ENCODE measurements around the gene CASKIN1. TPM values are rescaled to one million over a fixed set of nuclear protein-coding genes. Genes with fewer than 3 reads are reported as not detected.

The CASKIN1 gene
- polyA plus RNA-seq, 6 donors from 2014 or later = not detected

DNA sequence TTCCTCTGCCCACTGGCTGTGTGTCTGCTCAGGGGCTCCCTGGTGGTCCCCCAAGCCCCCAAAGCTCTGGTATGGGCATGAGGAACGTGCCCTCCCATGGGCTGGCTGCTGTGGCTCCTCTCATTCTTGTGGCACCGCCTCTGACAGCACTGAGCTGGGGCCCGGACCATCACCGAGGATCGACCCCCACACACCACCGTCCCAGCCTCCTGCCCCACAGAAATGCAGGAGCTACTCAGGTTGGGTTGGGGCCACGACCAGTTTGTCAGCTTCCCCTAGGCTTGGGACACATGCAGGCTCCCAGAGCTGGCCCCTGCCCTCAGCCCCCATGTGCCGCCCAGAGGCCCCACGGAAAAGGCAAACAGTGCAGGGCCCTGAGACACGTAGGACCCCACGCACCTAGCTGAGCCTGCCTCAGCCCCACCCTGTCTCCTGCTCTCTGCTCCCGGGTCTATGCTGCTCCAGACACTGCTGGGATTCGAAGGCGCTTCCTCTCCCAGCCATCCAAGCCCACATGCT, 3.3 kb upstream of the CASKIN1 start:
- Mint-ChIP-seq H3K27ac (no peak overlapping the region), H3K9me3 (peaks cover 0 to 1% (median 0%) of the 10 kb centered on the region in 7 donors), H3K4me1 (peaks cover 11 to 18% (median 16%) of the 10 kb centered on the region in 3 donors), H3K36me3 (no peaks in the 10 kb centered on the region), H3K4me3 (peak overlapping the region in 1 of 8 donors; percentile 49), H3K27me3 (peaks cover 22 to 50% (median 39%) of the 10 kb centered on the region in 3 donors)
- ATAC-seq (ENCODE audit: low read depth in 2 of 2) (no peak), DNase-seq (no peak)

DNA sequence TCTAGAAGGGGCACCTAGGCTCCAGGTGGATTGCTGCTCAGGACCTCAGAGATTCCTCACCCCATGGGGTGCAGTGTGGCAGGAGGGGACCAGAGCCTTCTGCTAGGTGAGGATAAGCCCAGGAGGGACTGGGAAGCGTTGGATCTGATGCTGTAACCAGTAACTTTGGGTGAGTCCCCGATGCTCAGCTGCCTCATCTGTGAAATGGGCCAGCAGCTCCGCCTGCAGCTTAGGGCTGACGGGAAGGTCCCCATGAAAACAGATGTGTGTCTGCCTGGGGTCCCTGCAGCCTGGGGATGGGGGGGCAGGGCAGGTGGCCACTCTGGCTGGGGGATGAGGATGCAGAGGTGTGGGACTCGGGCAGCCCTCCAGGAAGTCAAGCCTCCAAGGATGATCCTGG, 2.7 kb upstream of the CASKIN1 start:
- H3K9me3 Mint-ChIP-seq = peaks cover 0 to 1% (median 0%) of the 10 kb centered on the region in 7 donors
- no peak overlapping the region for H3K27ac Mint-ChIP-seq
- H3K36me3 Mint-ChIP-seq = no peaks in the 10 kb centered on the region
- peaks cover 9 to 13% (median 12%) of the 10 kb centered on the region in 3 donors for H3K4me1 Mint-ChIP-seq
- H3K4me3 Mint-ChIP-seq = peak overlapping the region in 1 of 8 donors; percentile 28
- DNase-seq (no peak), ATAC-seq (ENCODE audit: low read depth in 2 of 2) (no peak)
- peaks cover 23 to 54% (median 40%) of the 10 kb centered on the region in 3 donors for H3K27me3 Mint-ChIP-seq

DNA sequence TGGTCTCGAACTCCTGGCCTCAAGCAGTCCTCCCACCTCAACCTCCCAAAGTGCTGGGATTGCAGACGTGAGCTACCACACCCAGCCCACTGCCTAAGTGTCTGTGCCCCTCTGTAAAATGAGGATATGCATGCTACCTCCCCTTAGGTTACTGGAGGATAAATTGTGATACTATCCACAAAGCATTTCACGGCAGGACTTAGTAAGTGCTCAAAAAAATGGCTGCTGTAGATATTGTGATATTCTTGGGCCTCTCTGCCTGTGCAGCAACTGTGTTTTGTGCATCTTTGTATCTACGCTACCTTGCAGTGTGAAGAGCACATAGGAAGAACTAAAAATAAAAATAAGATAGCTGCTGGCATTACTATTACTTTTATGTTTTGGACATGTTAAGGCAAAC, 1.9 kb upstream of the CASKIN1 start:
- Mint-ChIP-seq H3K27ac (no peak overlapping the region), H3K4me3 (peak overlapping the region in 7 of 8 donors; percentile 10 to 82 (median 68)), H3K4me1 (peaks cover 8 to 9% (median 9%) of the 10 kb centered on the region in 3 donors), H3K9me3 (peaks cover 0 to 1% (median 0%) of the 10 kb centered on the region in 7 donors), H3K36me3 (no peaks in the 10 kb centered on the region), H3K27me3 (peaks cover 23 to 62% (median 40%) of the 10 kb centered on the region in 3 donors)
- DNase-seq (no peak), ATAC-seq (ENCODE audit: low read depth in 2 of 2) (no peak)

DNA sequence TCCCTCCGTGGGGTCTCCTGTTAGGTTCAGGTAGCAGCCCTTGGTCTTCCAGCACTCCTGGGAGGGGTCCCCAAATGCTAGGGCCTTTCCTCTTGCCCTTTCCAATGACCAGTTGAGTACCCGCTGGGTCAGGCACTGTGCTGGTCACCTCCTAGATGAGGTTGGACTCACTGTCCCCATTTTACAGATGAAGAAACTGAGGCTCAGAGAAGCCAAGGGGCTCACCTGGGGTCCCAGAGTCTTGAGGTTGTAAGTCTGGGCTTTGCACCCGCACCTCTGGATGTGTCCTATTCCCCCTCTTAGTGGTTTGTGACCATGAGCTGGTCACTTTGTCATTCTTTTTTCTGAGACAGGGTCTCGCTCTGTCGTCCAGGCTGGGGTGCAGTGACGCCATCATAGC, 1.4 kb upstream of the CASKIN1 start:
- Mint-ChIP-seq H3K36me3 (no peaks in the 10 kb centered on the region), H3K4me3 (peak overlapping the region; percentile 20 to 82 (median 70)), H3K9me3 (peaks cover 0 to 1% (median 0%) of the 10 kb centered on the region in 7 donors), H3K27me3 (peaks cover 23 to 68% (median 41%) of the 10 kb centered on the region in 3 donors), H3K27ac (peak overlapping the region in 1 of 6 donors; percentile 13), H3K4me1 (peaks cover 6 to 9% (median 9%) of the 10 kb centered on the region in 3 donors)
- ATAC-seq (ENCODE audit: low read depth in 2 of 2) (no peak), DNase-seq (no peak)

DNA sequence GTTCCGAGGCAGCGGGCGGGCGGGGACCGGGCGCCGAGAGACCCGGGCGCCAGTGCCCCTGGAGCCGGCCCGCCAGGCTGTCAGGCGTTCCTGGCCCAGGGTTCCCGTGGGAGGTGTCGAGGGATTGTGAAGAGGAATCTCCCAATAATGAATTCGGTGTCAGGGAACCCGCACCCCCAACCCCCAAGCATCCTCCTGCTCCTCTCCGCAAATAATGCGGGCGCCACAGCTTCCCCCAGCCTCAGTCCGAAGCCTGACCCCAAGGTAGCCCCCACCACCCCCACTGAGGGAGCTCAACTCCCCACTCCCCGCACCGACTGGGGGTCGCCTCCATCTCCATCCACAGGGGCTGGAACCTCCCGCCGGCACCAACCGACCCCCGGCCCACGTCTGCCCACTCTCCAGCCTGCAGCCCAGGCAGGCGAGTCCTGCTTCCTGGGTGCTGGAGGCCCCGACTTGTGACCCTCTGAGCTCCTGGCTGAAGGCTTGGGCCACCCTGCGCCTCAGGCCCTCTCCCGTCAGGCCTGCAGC, 641 bp upstream of the CASKIN1 start:
- H3K4me3 Mint-ChIP-seq = peak overlapping the region; percentile 56 to 84 (median 70)
- ATAC-seq (ENCODE audit: low read depth in 2 of 2) (no peak), DNase-seq (no peak)

DNA sequence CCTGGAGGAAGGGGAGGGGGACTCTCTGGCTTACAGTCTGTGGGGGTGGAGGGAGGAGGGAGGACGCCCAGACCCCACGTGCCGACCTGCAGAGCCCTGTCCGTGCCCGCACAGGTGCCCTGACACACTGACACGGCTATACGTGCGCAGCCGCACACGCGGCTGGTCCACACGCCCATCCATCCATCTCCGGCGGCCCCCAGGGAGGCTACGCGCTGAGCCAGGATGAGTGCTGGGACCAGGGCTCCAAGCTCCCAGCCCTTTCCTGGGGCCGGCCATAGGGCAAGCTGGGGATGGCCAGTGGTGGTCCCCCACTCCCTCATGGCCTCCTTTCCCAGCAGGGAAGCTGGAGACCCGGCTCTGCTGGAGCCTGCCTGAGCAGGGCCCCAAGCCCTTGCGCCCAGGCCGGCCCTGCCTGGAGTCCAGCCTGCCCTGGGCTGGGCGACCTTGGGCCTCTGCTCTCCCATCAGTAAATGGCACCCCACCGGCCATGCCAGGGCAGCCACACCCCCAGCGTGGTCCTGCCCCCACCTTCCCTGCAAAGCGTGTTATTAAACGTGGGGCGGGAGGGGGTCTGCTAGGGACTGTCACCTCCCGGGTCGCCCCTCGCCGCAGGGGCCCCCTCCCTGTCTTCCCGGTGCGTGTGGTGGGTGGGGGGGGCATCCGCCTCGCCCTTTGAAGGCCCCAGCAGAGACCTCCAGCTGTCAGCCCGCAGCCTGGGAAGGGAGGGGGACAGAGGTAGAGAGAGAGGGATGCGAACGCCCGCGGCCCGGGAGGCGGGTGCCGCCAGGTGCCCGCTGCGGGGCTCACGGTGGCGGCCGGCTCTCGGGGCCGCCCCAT, 863 bp downstream of the CASKIN1 start:
- peaks cover 6 to 9% (median 9%) of the 10 kb centered on the region in 3 donors for H3K4me1 Mint-ChIP-seq

More for the DNA sequence above, 641 bp upstream of the CASKIN1 start:
- Mint-ChIP-seq H3K36me3 (no peaks in the 10 kb centered on the region), H3K4me1 (peaks cover 6 to 9% (median 9%) of the 10 kb centered on the region in 3 donors), H3K27ac (no peak overlapping the region), H3K9me3 (peaks cover 0 to 1% (median 0%) of the 10 kb centered on the region in 7 donors), H3K27me3 (peaks cover 23 to 73% (median 49%) of the 10 kb centered on the region in 3 donors)

DNA sequence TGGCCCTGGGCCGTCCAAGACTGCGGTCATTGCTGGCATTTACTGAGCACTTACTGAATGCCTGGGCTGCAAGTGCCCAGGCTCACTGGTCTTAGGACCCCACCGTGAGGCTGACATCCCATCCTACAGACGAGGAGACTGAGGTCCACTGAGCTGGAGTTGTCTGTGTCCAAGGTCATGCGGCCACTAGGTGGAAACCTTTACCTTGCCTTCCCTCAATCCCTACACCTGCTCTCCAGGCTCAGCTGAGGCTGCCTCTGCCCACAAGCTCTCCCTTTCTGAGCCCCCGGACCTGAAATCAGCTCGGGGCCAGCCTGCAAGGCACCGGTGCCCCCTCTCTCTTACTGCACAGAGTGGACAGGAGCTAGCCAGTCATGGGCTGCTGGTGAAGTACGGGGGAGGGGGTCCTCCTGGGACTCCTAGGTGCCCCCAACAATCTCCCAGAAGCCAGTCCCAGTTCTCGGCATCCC, 1.5 kb downstream of the CASKIN1 start:
- H3K4me3 Mint-ChIP-seq = peak overlapping the region in 7 of 8 donors; percentile 21 to 79 (median 58)
- no peaks in the 10 kb centered on the region for H3K36me3 Mint-ChIP-seq
- peak overlapping the region in 2 of 6 donors; percentile 67 to 91 for H3K27ac Mint-ChIP-seq
- ATAC-seq (ENCODE audit: low read depth in 2 of 2) (peak; percentile 74 to 83), DNase-seq (peak; percentile 53)
- H3K27me3 Mint-ChIP-seq = peaks cover 23 to 66% (median 46%) of the 10 kb centered on the region in 3 donors
- peaks cover 6 to 9% (median 9%) of the 10 kb centered on the region in 3 donors for H3K4me1 Mint-ChIP-seq
- H3K9me3 Mint-ChIP-seq = no peaks in the 10 kb centered on the region

More for the DNA sequence above, 863 bp downstream of the CASKIN1 start:
- Mint-ChIP-seq H3K4me3 (peak overlapping the region in 6 of 8 donors; percentile 45 to 79 (median 60)), H3K9me3 (peaks cover 0 to 1% (median 0%) of the 10 kb centered on the region in 7 donors), H3K27me3 (peaks cover 23 to 72% (median 52%) of the 10 kb centered on the region in 3 donors), H3K36me3 (no peaks in the 10 kb centered on the region), H3K27ac (no peak overlapping the region)
- no peak for DNase-seq
- peak; percentile 23 to 26 for ATAC-seq (ENCODE audit: low read depth in 2 of 2)

DNA sequence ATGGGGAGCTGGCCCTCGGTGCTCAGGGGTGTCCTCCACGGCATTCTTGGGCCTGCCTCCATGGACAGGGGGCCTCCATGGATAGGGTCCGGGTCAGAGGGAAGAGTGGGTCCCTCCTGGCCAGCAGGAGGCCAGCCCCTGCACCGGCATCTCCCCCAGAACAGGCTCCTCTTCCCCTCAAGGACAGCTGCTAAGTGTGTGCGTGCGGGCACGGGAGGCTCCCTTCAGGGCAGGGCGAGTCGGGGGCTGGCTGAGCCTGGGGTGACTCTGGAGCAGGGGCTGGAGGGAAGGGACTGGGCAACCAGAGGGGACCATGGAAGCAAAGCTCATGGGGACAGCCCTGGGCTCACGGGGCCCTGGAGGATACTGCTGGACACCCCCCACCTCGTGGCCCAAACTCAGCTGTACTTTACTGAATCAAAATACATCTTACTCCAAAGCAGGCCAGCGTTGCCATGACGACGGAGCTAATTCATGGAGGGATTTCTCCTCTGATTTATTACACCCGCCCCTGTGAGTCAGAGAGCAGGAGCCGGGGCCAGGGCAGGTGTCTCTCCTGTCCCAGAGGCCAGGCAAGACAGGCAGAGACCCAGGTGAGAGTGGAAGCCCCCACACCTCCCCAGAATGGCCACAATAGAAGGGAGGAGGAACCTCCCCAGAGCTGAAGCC, 2.1 kb downstream of the CASKIN1 start:
- Mint-ChIP-seq H3K4me1 (peaks cover 6 to 9% (median 9%) of the 10 kb centered on the region in 3 donors), H3K4me3 (peak overlapping the region in 5 of 8 donors; percentile 15 to 62 (median 29)), H3K9me3 (no peaks in the 10 kb centered on the region), H3K27ac (peak overlapping the region in 1 of 6 donors; percentile 67), H3K27me3 (peaks cover 23 to 63% (median 43%) of the 10 kb centered on the region in 3 donors), H3K36me3 (no peaks in the 10 kb centered on the region)
- ATAC-seq (ENCODE audit: low read depth in 2 of 2) (no peak), DNase-seq (no peak)

DNA sequence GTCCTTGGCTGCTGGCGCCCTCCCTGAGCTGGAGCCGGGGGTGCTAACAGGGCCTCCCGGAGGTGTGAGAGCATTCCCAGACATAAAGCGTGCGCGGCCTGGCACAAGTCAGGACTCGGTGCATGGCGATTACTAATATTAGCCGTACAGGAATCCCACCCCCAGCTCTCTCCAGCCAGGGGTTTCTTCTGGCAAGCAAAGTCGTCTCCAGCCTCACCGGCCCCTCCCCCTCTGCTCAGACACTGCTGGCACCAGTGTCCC, 5.0 kb downstream of the CASKIN1 start:
- ATAC-seq (ENCODE audit: low read depth in 2 of 2) (no peak), DNase-seq (no peak)
- H3K27ac Mint-ChIP-seq = no peak overlapping the region
- H3K9me3 Mint-ChIP-seq = no peaks in the 10 kb centered on the region
- H3K4me3 Mint-ChIP-seq = no peak overlapping the region
- H3K4me1 Mint-ChIP-seq = peaks cover 5 to 7% (median 6%) of the 10 kb centered on the region in 3 donors
- H3K27me3 Mint-ChIP-seq = peaks cover 6 to 40% (median 22%) of the 10 kb centered on the region in 3 donors
- H3K36me3 Mint-ChIP-seq = no peaks in the 10 kb centered on the region

DNA sequence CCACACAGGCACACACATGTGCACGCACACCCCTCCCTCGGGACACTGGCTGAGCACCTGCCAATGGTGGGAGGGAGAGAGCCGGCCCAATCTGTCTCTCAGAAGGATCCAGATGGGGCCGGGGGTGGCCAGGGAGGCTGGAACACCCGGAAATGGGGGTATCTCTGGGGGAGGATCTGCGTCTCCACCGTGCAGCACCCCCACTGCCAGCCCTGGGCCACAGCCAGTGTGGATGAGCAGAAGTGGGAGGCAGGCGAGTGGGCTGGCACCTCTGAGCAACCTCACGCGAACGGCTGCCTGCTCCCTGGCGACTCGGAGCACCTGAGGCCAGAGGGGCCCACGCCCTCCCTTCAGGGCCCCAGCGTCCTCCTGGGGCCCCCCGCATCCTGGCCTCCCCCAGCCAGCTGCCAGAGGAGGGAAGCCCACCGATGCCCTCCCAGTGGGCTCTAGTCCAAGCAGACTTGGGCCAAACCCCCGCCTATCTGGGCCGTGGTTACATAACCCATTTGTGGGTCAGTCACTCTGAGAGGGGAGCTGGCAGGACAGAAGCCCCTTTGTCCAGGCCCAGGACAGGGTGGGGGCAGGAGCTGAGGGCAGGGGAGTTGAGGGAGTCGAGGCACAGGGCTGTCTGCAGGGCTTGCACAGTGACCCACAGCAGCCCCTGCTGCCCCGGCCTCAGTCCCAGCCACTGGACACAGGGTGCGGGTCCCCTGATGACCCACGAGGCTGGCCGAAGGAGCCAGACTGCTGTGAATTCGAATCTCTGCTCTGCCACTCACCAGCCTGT, 5.6 kb downstream of the CASKIN1 start:
- DNase-seq (no peak), ATAC-seq (ENCODE audit: low read depth in 2 of 2) (no peak)
- peaks cover 6 to 40% (median 22%) of the 10 kb centered on the region in 3 donors for H3K27me3 Mint-ChIP-seq
- no peaks in the 10 kb centered on the region for H3K36me3 Mint-ChIP-seq
- no peak overlapping the region for H3K27ac Mint-ChIP-seq
- no peaks in the 10 kb centered on the region for H3K9me3 Mint-ChIP-seq
- H3K4me1 Mint-ChIP-seq = peaks cover 5 to 7% (median 6%) of the 10 kb centered on the region in 3 donors
- no peak overlapping the region for H3K4me3 Mint-ChIP-seq

DNA sequence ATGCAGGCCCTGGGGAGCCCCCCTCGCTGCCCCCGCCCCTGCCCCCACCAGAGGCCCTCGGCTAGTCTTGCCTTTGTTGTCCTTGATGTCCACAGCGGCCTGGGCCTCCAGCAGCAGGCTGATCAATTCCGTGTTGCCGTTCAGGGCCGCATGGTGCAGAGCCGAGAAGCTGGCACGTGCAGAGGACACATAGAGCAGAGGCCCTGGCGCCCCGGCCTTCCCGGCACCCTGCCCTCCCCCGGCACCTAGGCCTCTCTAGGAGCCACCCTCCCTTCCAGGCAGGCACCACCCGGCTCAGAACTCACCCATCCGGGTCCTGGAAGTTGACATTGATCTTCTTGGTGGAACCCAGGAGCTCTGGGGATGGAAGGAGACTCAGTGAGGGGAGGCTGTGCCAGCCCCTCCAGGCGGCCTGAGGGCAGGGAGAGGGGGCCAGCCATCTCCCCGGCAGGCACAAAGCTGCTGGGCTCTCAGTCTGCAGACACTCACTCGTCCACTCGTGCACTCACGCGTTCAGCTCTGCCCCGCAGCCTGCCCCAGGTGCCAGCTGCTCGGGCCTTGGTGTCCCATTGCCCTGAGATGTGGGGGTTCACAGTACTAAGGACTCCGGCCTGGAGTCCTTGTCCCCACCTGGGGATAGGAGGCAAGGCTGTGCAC, 6.3 kb downstream of the CASKIN1 start:
- no peak for DNase-seq
- Mint-ChIP-seq H3K27ac (no peak overlapping the region), H3K9me3 (no peaks in the 10 kb centered on the region), H3K36me3 (no peaks in the 10 kb centered on the region), H3K4me3 (no peak overlapping the region), H3K27me3 (peaks cover 6 to 36% (median 20%) of the 10 kb centered on the region in 3 donors), H3K4me1 (peaks cover 5 to 7% (median 5%) of the 10 kb centered on the region in 3 donors)
- ATAC-seq (ENCODE audit: low read depth in 2 of 2) = no peak

DNA sequence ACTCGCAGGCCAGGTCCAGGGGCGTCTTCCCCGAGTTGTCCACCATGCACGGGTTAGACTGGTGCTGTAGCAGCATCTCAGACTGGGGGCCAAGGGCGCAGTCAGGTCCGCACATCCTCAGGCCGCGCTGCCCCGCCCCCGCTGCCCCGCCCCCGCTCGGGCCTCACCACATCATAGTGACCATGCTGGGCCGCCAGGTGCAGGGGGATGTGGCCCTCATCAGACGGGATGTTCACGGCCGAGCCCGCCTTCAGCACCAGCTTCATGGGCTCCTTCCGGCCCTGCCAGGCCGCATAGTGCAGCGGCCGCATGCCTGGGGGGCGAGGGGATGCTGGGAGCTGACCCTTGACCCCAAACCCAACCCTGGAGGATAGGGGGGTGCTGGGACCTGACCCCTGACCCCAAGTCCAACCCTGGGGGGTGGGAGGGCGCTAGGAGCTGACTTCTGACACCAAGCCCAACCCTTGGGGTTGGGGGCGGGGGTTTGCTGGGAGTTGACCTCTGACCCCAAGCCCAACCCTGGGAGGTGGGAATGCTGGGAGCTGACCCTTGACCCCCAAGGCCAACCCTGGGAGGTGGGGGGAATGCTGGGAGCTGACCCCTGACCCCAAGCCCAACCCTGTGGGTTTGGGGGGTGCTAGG, 7.0 kb downstream of the CASKIN1 start:
- Mint-ChIP-seq H3K4me3 (no peak overlapping the region), H3K27ac (no peak overlapping the region), H3K27me3 (peaks cover 0 to 29% (median 14%) of the 10 kb centered on the region in 3 donors), H3K4me1 (no peaks in the 10 kb centered on the region), H3K9me3 (no peaks in the 10 kb centered on the region), H3K36me3 (no peaks in the 10 kb centered on the region)
- ATAC-seq (ENCODE audit: low read depth in 2 of 2) (no peak), DNase-seq (no peak)
